ENCODE results near the gene WDCP.

DNA sequence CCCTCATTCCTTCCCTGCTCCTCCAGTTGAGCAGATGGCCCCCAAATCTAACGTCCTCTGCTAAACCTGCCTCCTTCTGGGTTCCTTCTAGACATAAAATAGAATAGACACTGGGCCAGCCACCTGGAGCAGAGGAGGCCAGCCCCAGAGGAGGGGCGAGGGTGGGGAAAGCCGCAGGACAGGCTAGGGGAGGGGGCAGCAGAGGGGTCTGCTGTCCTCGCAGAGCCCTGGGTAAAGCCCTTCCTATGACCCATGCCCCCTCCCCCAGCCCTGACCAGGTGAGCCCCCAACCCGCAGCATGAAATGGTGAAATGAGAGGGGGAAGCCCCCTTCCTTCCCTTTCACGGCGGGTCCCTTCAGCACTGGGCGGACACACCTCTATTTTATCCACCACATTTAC, 29.5 kb downstream of the WDCP start:
- TF ChIP-seq CTCF (IDR thresholded peaks at IDR 0.05) (no peak), POLR2AphosphoS5 (IDR thresholded peaks at IDR 0.05) (no peak), EP300 (IDR thresholded peaks at IDR 0.05) (no peak)
